GM12878 (cell line): Measurements from ENCODE around the gene MUC5B. TPM values are rescaled to one million over a fixed set of nuclear protein-coding genes. Genes with fewer than 3 reads are reported as not detected.

Experiments
- FOXK2 ChIP-seq: fragments of 450-650 bp; IDR thresholded peaks from 2 replicates; pipeline ENCODE4 v1.6.1; 2017; ENCODE audit warnings: mild to moderate bottlenecking, moderate library complexity
- SMAD1 ChIP-seq: fragments of 450-650 bp; IDR thresholded peaks from 2 replicates; pipeline ENCODE4 v1.6.1; 2018; ENCODE audit warnings: mild to moderate bottlenecking, low read depth; ENCODE audit not compliant: partially characterized antibody
- SMARCA5 ChIP-seq: fragments of 450-650 bp; IDR thresholded peaks from 2 replicates; pipeline ENCODE4 v1.6.1; 2017; ENCODE audit warnings: mild to moderate bottlenecking
- TARDBP ChIP-seq: IDR thresholded peaks from 2 replicates; pipeline ENCODE4 v1.6.1; 2016; ENCODE audit warnings: borderline replicate concordance
- WRNIP1 ChIP-seq: IDR thresholded peaks from 2 replicates; pipeline ENCODE4 v1.6.1; 2011; ENCODE audit warnings: low read depth, low read length, improper control_type of control experiment, borderline replicate concordance
- polyA plus RNA-seq, 11 experiments: library from polyadenylated mRNA; depleted of rRNA in 4 of 11; unstranded in 6 of 11; stranded (reverse) in 5 of 11; fragments of >200 nt; fragmentation: Nextera tagmentation in 4 of 11; fragmentation: Illumina TruSeq in 1 of 11; extraction: Ambion mirVana in 4 of 11; extraction: Trizol in 1 of 11; gene quantifications; 1 replicate in 1 of 11; 2 replicates in 10 of 11; pipeline versions ENCODE4 v1.2.1 to v1.2.3, GENCODE V29; 2011 to 2016; ENCODE audit warnings: inconsistent platforms in 2 of 11, missing spikeins in 2 of 11, low read depth in 1 of 11
- total RNA-seq, 4 experiments: library from RNA; depleted of rRNA in 3 of 4; stranded (reverse); fragments of >200 nt in 3 of 4; fragmentation: Illumina TruSeq in 1 of 4; extraction: Trizol in 1 of 4; gene quantifications; 2 replicates each; pipeline versions ENCODE4 v1.2.1 to v1.2.3, GENCODE V29; 2013 to 2021
- TF ChIP-seq, protein P1 (sequence below): fragments of 450-650 bp; formaldehyde crosslinking; IDR thresholded peaks from 2 replicates; pipeline ENCODE4 v1.5.0; 2022; ENCODE audit warnings: mild to moderate bottlenecking, missing genetic modification characterization
- TF ChIP-seq, protein P2 (sequence below): IDR thresholded peaks from 2 replicates; pipeline ENCODE4 v1.6.1; 2012; ENCODE audit warnings: low read depth, low read length, improper control_type of control experiment
- TF ChIP-seq, protein P3 (sequence below): fragments of 450-650 bp; IDR thresholded peaks from 2 replicates; pipeline ENCODE4 v1.6.1; 2018; ENCODE audit warnings: borderline replicate concordance, mild to moderate bottlenecking; ENCODE audit not compliant: partially characterized antibody

MUC5B gene
- total and polyA plus RNA-seq, 10 of the 15 experiments (the other 5 are each of a cell fraction or from before 2014, with no cell fraction given), result 1.5 TPM; not detected in 9

DNA sequence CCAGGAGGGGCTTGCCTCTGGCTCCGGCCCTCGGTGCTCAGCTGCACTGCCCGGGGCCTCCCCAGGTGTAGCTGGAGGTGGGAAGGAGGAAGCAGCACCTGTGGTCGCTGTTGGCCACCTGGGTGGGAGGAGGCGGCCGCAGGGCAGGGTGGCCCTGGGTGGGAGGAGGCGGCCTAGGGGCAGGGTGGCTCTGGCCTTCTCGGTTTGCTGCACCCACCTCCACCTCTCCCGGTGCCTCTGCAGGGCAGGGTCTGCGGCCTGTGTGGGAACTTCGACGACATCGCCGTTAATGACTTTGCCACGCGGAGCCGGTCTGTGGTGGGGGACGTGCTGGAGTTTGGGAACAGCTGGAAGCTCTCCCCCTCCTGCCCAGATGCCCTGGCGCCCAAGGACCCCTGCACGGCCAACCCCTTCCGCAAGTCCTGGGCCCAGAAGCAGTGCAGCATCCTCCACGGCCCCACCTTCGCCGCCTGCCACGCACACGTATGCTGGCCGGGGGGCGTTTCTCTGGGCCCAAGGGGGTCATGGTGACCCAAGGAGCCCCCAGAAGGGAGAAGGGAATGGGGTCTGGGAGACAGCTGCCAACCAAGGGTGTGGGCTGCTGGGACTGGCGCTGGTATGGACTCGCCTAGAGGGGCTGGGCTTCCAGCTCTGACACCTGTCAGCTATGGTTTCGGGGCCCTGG is 44.5 kb upstream of the MUC5B start (continued):
- TF ChIP-seq, protein P1, sequence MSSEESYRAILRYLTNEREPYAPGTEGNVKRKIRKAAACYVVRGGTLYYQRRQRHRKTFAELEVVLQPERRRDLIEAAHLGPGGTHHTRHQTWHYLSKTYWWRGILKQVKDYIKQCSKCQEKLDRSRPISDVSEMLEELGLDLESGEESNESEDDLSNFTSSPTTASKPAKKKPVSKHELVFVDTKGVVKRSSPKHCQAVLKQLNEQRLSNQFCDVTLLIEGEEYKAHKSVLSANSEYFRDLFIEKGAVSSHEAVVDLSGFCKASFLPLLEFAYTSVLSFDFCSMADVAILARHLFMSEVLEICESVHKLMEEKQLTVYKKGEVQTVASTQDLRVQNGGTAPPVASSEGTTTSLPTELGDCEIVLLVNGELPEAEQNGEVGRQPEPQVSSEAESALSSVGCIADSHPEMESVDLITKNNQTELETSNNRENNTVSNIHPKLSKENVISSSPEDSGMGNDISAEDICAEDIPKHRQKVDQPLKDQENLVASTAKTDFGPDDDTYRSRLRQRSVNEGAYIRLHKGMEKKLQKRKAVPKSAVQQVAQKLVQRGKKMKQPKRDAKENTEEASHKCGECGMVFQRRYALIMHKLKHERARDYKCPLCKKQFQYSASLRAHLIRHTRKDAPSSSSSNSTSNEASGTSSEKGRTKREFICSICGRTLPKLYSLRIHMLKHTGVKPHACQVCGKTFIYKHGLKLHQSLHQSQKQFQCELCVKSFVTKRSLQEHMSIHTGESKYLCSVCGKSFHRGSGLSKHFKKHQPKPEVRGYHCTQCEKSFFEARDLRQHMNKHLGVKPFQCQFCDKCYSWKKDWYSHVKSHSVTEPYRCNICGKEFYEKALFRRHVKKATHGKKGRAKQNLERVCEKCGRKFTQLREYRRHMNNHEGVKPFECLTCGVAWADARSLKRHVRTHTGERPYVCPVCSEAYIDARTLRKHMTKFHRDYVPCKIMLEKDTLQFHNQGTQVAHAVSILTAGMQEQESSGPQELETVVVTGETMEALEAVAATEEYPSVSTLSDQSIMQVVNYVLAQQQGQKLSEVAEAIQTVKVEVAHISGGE (CRISPR knock-in tag), result no peak
- TF ChIP-seq, protein P2, sequence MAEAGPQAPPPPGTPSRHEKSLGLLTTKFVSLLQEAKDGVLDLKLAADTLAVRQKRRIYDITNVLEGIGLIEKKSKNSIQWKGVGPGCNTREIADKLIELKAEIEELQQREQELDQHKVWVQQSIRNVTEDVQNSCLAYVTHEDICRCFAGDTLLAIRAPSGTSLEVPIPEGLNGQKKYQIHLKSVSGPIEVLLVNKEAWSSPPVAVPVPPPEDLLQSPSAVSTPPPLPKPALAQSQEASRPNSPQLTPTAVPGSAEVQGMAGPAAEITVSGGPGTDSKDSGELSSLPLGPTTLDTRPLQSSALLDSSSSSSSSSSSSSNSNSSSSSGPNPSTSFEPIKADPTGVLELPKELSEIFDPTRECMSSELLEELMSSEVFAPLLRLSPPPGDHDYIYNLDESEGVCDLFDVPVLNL, result no peak
- no peak for TF ChIP-seq FOXK2
- no peak for TF ChIP-seq TARDBP
- TF ChIP-seq SMARCA5, result no peak
- TF ChIP-seq, protein P3, sequence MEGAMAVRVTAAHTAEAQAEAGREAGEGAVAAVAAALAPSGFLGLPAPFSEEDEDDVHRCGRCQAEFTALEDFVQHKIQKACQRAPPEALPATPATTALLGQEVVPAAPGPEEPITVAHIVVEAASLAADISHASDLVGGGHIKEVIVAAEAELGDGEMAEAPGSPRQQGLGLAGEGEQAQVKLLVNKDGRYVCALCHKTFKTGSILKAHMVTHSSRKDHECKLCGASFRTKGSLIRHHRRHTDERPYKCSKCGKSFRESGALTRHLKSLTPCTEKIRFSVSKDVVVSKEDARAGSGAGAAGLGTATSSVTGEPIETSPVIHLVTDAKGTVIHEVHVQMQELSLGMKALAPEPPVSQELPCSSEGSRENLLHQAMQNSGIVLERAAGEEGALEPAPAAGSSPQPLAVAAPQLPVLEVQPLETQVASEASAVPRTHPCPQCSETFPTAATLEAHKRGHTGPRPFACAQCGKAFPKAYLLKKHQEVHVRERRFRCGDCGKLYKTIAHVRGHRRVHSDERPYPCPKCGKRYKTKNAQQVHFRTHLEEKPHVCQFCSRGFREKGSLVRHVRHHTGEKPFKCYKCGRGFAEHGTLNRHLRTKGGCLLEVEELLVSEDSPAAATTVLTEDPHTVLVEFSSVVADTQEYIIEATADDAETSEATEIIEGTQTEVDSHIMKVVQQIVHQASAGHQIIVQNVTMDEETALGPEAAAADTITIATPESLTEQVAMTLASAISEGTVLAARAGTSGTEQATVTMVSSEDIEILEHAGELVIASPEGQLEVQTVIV, result no peak
- TF ChIP-seq WRNIP1, result no peak
- no peak for TF ChIP-seq SMAD1
